HG03064 (cell line): ENCODE results near the gene PLP2.
"Not testable (repeated sequence)": the region's sequence is repeated elsewhere in the genome, so short reads cannot be mapped to it uniquely, and the experiment has no call there.

ENCODE experiments used
- ATAC-seq: cut with Tn5 transposase; IDR thresholded peaks from one replicate; pipeline ENCODE4 v1.9.1; 2021; ENCODE audit warnings: low read depth; ENCODE audit not compliant: unreplicated experiment

The PLP2 gene

GRCh38 chrX:49163555-49164419 lies 7.9 kb upstream of the PLP2 start:
- no peak for ATAC-seq

GRCh38 chrX:49164589-49165360 lies 6.9 kb upstream of the PLP2 start:
- ATAC-seq, result no peak

GRCh38 chrX:49165901-49166881 lies 5.5 kb upstream of the PLP2 start:
- ATAC-seq, result peak; percentile 27

GRCh38 chrX:49166914-49167739 lies 4.6 kb upstream of the PLP2 start:
- ATAC-seq, result peak; percentile 27

GRCh38 chrX:49167740-49168108 lies 4.0 kb upstream of the PLP2 start:
- ATAC-seq, result no peak

GRCh38 chrX:49172280-49172780 lies 632 bp downstream of the PLP2 start:
- ATAC-seq, result peak; percentile 52

- ATAC-seq, result not testable (repeated sequence)
Observed at GRCh38 chrX:49173544-49173943, 1.8 kb downstream of the PLP2 start.

- ATAC-seq, result no peak
Observed at GRCh38 chrX:49174723-49175122, 3.0 kb downstream of the PLP2 start.

- ATAC-seq, result no peak
Observed at GRCh38 chrX:49175435-49176274, 4.0 kb downstream of the PLP2 start.

GRCh38 chrX:49176421-49177326 lies 5.0 kb downstream of the PLP2 start:
- ATAC-seq, result no peak

GRCh38 chrX:49177338-49177833 lies 5.7 kb downstream of the PLP2 start:
- ATAC-seq, result no peak

GRCh38 chrX:49177873-49178480 lies 6.3 kb downstream of the PLP2 start:
- ATAC-seq, result no peak

GRCh38 chrX:49178537-49178936 lies 6.8 kb downstream of the PLP2 start:
- no peak for ATAC-seq

GRCh38 chrX:49179358-49179757 lies 7.7 kb downstream of the PLP2 start:
- no peak for ATAC-seq

- ATAC-seq, result no peak
Observed at GRCh38 chrX:49183701-49184281, 12.1 kb downstream of the PLP2 start.
